Upper lobe of left lung (tissue), 6 donors: ENCODE results near the gene EHMT2. TPM values are rescaled to one million over a fixed set of nuclear protein-coding genes. Genes with fewer than 3 reads are reported as not detected.
"Not testable (repeated sequence)": the region's sequence is repeated elsewhere in the genome, so short reads cannot be mapped to it uniquely, and the experiment has no call there.

ENCODE experiments used
- ATAC-seq, 2 donors: fragments of 200-7000 bp; cut with Tn5 transposase; one replicate each; pipeline ENCODE4 v1.9.1; 2022; ENCODE audit warnings: mild to moderate bottlenecking in 2 of 2, moderate library complexity in 2 of 2; ENCODE audit not compliant: low FRiP score in 2 of 2
- DNase-seq, 2 donors: peaks; one replicate each; pipeline ENCODE4 v3.0.0-alpha.2; 2019 to 2020
- H3K27ac ChIP-seq, 4 donors: fragments of 200-600 bp; sonication (generic); one replicate each; pipeline ENCODE4 v1.5.1; 2016 to 2019
- H3K27me3 ChIP-seq, 4 donors: fragments of 200-600 bp; sonication (generic); one replicate each; pipeline ENCODE4 v1.5.1; 2017 to 2019
- H3K36me3 ChIP-seq, 4 donors: fragments of 200-600 bp; sonication (generic); one replicate each; pipeline ENCODE4 v1.5.1; 2016 to 2019
- H3K4me1 ChIP-seq, 4 donors: fragments of 200-600 bp; sonication (generic); one replicate each; pipeline ENCODE4 v1.5.1; 2018 to 2019
- H3K4me3 ChIP-seq, 4 donors: fragments of 200-600 bp; sonication (generic); one replicate each; pipeline ENCODE4 v1.5.1; 2017 to 2019; ENCODE audit warnings: mild to moderate bottlenecking in 2 of 4, moderate library complexity in 1 of 4
- H3K9me3 ChIP-seq, 4 donors: fragments of 200-600 bp; sonication (generic); one replicate each; pipeline ENCODE4 v1.5.1; 2018 to 2019
- CTCF ChIP-seq, 6 experiments: fragments of 450-650 bp in 4 of 6; fragments of 200-600 bp in 2 of 6; sonication (generic) in 2 of 6; IDR thresholded peaks; one replicate each; pipeline ENCODE4 v1.5.1; 2016 to 2019; ENCODE audit warnings: antibody characterized with exemption in 6 of 6
- EP300 ChIP-seq, 4 donors: sonication (generic); formaldehyde crosslinking; IDR thresholded peaks; one replicate each; pipeline ENCODE4 v1.5.1; 2017; ENCODE audit warnings: antibody characterized with exemption in 4 of 4, control low read depth in 2 of 4
- POLR2A ChIP-seq, 4 donors: fragments of 450-650 bp; IDR thresholded peaks; one replicate each; pipeline ENCODE4 v1.5.1; 2016 to 2017; ENCODE audit warnings: antibody characterized with exemption in 4 of 4, mild to moderate bottlenecking in 2 of 4
- POLR2AphosphoS5 ChIP-seq, 2 donors: sonication (generic); formaldehyde crosslinking; IDR thresholded peaks; one replicate each; pipeline ENCODE4 v1.5.1; 2017; ENCODE audit warnings: antibody characterized with exemption in 2 of 2
- WGBS, 2 donors: methylation state at CpG; one replicate each; pipeline ENCODE4 v1.1.5; 2017 to 2018; 5-methylcytosine and 5-hydroxymethylcytosine counted together
- total RNA-seq, 6 donors: library from RNA; depleted of rRNA in 4 of 6; stranded (reverse); fragments of >200 nt in 4 of 6; gene quantifications; one replicate each; pipeline versions ENCODE4 v1.1.0 to v1.2.1, GENCODE V29; 2016 to 2021
- donor health status: DM: no; HTN: no; CAD: no; lungs with moderate emphysema.
- donor health status: DM: no; HTN: yes; CAD: no; lungs with severe emphysema.

EHMT2 gene
- total RNA-seq, 6 donors from 2014 or later, result 23.6 to 57.3 (median 41.7) TPM

- peaks cover 16 to 38% (median 24%) of the 10 kb centered on the region in 4 donors for H3K4me1 ChIP-seq
- 97% methylated on average over 13 of the region's 13 CpGs for WGBS, 2 donors
- ATAC-seq, result no peak
- DNase-seq, result no peak
- TF ChIP-seq POLR2A (IDR thresholded peaks at IDR 0.05), result no peak
- no peak for TF ChIP-seq EP300 (IDR thresholded peaks at IDR 0.05)
- TF ChIP-seq POLR2AphosphoS5 (IDR thresholded peaks at IDR 0.05), result no peak
- TF ChIP-seq CTCF (IDR thresholded peaks at IDR 0.05), result no peak
- H3K9me3 ChIP-seq, result no peaks in the 10 kb centered on the region
- no peak overlapping the region for H3K27ac ChIP-seq
- no peaks in the 10 kb centered on the region for H3K27me3 ChIP-seq
- H3K4me3 ChIP-seq, result no peak overlapping the region
- peaks cover 10 to 44% (median 31%) of the 10 kb centered on the region in 4 donors for H3K36me3 ChIP-seq
These were observed 37.1 kb downstream of the EHMT2 start for GRCh38 chr6:31860349-31860748.

- TF ChIP-seq CTCF (IDR thresholded peaks at IDR 0.05) (no peak), POLR2AphosphoS5 (IDR thresholded peaks at IDR 0.05) (no peak), EP300 (IDR thresholded peaks at IDR 0.05) (no peak), POLR2A (IDR thresholded peaks at IDR 0.05) (no peak)
- 90 to 92% methylated on average over 11 of the region's 11 CpGs for WGBS, 2 donors
- no peak overlapping the region for H3K4me3 ChIP-seq
- DNase-seq (no peak), ATAC-seq (no peak)
- H3K9me3 ChIP-seq, result no peaks in the 10 kb centered on the region
- no peak overlapping the region for H3K27ac ChIP-seq
- peaks cover 16 to 37% (median 24%) of the 10 kb centered on the region in 4 donors for H3K4me1 ChIP-seq
- no peaks in the 10 kb centered on the region for H3K27me3 ChIP-seq
- peaks cover 10 to 44% (median 31%) of the 10 kb centered on the region in 4 donors for H3K36me3 ChIP-seq
These were observed 37.6 kb downstream of the EHMT2 start for GRCh38 chr6:31859923-31860322.

- no peak overlapping the region for H3K4me3 ChIP-seq
- no peak for ATAC-seq
- H3K36me3 ChIP-seq, result peaks cover 10 to 44% (median 31%) of the 10 kb centered on the region in 4 donors
- no peak for DNase-seq
- no peak overlapping the region for H3K27ac ChIP-seq
- 89 to 90% methylated on average over 8 of the region's 8 CpGs for WGBS, 2 donors
- H3K4me1 ChIP-seq, result peaks cover 15 to 25% (median 16%) of the 10 kb centered on the region in 4 donors
- no peaks in the 10 kb centered on the region for H3K9me3 ChIP-seq
- TF ChIP-seq POLR2AphosphoS5 (IDR thresholded peaks at IDR 0.05) (no peak), EP300 (IDR thresholded peaks at IDR 0.05) (no peak), CTCF (IDR thresholded peaks at IDR 0.05) (no peak), POLR2A (IDR thresholded peaks at IDR 0.05) (no peak)
- H3K27me3 ChIP-seq, result no peaks in the 10 kb centered on the region
These were observed 38.8 kb downstream of the EHMT2 start for GRCh38 chr6:31858707-31859106.

DNA sequence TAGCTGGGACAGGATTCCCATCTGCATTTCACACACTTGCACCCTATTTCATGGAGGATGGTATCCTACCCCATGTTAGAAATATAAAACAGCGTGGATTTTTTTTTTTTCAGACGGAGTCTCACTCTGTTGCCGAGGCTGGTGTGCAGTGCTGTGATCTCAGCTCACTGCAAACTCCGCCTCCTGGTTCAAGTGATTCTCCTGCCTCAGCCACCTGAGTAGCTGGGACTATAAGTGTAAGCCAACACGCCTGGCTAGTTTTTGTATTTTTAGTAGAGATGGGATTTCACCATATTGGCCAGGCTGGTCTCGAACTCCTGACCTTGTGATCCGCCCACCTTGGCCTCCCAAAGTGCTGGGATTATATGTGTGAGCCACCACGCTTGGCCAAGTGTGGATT, 39.7 kb downstream of the EHMT2 start:
- WGBS, 2 donors, result 86 to 89% methylated on average over 8 of the region's 8 CpGs
- not testable (repeated sequence) for H3K4me3 ChIP-seq, H3K27ac ChIP-seq, ATAC-seq, DNase-seq, H3K9me3 ChIP-seq, H3K27me3 ChIP-seq
- Histone ChIP-seq H3K4me1 (peaks cover 9 to 18% (median 9%) of the 10 kb centered on the region in 4 donors), H3K36me3 (peaks cover 10 to 44% (median 31%) of the 10 kb centered on the region in 4 donors)

DNA sequence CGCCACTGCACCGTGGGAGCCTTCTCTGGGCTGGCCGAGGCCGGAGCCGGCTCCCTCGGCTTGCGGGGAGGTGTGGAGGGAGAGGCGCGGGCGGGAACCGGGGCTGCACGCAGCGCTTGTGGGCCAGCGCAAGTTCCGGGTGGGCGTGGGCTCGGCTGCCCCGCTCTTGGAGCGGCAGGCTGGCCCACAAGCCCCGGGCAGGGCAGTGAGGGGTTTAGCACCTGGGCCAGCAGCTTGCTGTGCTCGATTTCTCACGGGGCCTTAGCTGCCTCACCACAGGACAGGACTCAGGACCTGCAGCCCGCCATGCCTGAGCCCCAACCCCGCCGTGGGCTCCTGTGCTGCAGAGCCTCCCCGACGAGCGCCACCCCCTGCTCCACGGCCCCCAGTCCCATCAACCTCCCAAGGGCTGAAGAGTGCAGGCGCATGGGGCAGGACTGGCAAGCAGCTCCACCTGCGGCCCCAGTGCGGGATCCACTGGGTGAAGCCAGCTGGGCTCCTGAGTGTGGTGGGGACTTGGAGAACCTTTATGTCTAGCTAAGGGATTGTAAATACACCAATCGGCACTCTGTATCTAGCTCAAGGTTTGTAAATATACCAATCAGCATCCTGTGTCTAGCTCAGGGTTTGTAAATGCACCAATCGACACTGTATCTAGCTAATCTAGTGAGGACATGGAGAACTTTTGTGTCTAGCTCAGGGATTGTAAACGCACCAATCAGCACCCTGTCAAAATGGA, 45.3 kb downstream of the EHMT2 start:
- not testable (repeated sequence) for H3K4me1 ChIP-seq, H3K4me3 ChIP-seq, H3K27ac ChIP-seq, H3K9me3 ChIP-seq, DNase-seq, H3K36me3 ChIP-seq, H3K27me3 ChIP-seq, ATAC-seq
- 87 to 88% methylated on average over 16 to 22 of the region's 35 CpGs for WGBS, 2 donors

DNA sequence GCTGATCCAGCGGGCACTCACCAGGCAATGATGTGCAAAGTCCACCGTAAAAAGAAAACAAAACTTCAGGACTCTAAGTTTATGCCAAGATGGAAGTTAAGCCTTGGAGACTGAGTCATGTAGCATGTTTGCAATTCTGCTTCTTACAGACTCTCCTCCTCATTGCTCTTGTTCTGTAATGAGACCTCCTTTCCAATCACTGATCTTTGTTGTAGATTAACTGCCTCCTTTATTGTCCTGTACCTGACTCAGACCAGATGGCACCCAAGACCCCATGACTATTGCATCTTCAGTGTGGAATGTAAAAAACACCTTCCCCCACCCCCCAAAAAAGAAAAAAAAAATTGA, 46.0 kb downstream of the EHMT2 start:
- H3K9me3 ChIP-seq, result no peaks in the 10 kb centered on the region
- ATAC-seq (no peak), DNase-seq (no peak)
- H3K27ac ChIP-seq, result no peak overlapping the region
- TF ChIP-seq EP300 (IDR thresholded peaks at IDR 0.05) (no peak), POLR2AphosphoS5 (IDR thresholded peaks at IDR 0.05) (no peak), CTCF (IDR thresholded peaks at IDR 0.05) (no peak), POLR2A (IDR thresholded peaks at IDR 0.05) (no peak)
- no peaks in the 10 kb centered on the region for H3K27me3 ChIP-seq
- H3K4me3 ChIP-seq, result no peak overlapping the region
- WGBS, 2 donors, result 78 to 86% methylated on average over 2 of the region's 2 CpGs
- no peaks in the 10 kb centered on the region for H3K36me3 ChIP-seq
- H3K4me1 ChIP-seq, result no peaks in the 10 kb centered on the region
